HepG2 (cell line): ENCODE measurements around the gene STK32B.

ENCODE experiments used
- ATAD3A ChIP-seq: sonication (generic); formaldehyde crosslinking; IDR thresholded peaks from 2 replicates; pipeline ENCODE4 v1.4.0; 2020; ENCODE audit warnings: missing genetic modification reagents
- JUNB ChIP-seq: sonication (generic); formaldehyde crosslinking; IDR thresholded peaks from 2 replicates; pipeline ENCODE4 v1.8.0; 2022; ENCODE audit warnings: missing genetic modification reagents, mild to moderate bottlenecking, borderline replicate concordance
- ZBTB7A ChIP-seq: sonication (generic); formaldehyde crosslinking; IDR thresholded peaks from 2 replicates; pipeline ENCODE4 v1.8.0; 2022; ENCODE audit warnings: mild to moderate bottlenecking, missing genetic modification reagents
- TF ChIP-seq, protein P1 (sequence below): sonication (generic); formaldehyde crosslinking; IDR thresholded peaks from 2 replicates; pipeline ENCODE4 v1.4.0; 2020; ENCODE audit warnings: missing genetic modification reagents
- TF ChIP-seq, protein P2 (sequence below): sonication (generic); formaldehyde crosslinking; IDR thresholded peaks from 2 replicates; pipeline ENCODE4 v1.5.1; 2020; ENCODE audit warnings: missing genetic modification reagents, mild to moderate bottlenecking, borderline replicate concordance
- TF ChIP-seq, protein P3 (sequence below): sonication (generic); formaldehyde crosslinking; IDR thresholded peaks from 2 replicates; pipeline ENCODE4 v1.5.0; 2020; ENCODE audit warnings: mild to moderate bottlenecking, missing genetic modification reagents, moderate library complexity

DNA sequence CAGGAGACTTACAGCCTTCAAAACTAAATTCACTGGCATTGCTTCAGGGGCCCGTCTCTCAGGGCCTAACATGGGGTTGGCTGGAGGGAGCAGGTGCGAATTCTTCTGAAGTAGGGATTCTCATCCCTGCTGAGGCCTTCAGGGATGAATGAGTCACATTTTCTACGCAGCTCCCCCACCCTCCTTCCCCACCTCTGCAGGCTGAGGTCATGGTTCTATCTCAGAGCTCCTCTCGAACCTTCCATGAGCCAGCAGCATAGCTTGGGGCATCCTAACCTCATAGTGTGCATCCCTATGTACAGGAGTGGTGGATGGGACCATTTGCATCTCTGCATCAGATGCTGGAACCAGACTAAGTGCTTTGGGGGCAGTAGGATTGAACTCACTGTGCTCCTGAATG lies 347.8 kb downstream of the STK32B start:
- TF ChIP-seq ZBTB7A (CRISPR knock-in tag), result no peak
- TF ChIP-seq, protein P1, sequence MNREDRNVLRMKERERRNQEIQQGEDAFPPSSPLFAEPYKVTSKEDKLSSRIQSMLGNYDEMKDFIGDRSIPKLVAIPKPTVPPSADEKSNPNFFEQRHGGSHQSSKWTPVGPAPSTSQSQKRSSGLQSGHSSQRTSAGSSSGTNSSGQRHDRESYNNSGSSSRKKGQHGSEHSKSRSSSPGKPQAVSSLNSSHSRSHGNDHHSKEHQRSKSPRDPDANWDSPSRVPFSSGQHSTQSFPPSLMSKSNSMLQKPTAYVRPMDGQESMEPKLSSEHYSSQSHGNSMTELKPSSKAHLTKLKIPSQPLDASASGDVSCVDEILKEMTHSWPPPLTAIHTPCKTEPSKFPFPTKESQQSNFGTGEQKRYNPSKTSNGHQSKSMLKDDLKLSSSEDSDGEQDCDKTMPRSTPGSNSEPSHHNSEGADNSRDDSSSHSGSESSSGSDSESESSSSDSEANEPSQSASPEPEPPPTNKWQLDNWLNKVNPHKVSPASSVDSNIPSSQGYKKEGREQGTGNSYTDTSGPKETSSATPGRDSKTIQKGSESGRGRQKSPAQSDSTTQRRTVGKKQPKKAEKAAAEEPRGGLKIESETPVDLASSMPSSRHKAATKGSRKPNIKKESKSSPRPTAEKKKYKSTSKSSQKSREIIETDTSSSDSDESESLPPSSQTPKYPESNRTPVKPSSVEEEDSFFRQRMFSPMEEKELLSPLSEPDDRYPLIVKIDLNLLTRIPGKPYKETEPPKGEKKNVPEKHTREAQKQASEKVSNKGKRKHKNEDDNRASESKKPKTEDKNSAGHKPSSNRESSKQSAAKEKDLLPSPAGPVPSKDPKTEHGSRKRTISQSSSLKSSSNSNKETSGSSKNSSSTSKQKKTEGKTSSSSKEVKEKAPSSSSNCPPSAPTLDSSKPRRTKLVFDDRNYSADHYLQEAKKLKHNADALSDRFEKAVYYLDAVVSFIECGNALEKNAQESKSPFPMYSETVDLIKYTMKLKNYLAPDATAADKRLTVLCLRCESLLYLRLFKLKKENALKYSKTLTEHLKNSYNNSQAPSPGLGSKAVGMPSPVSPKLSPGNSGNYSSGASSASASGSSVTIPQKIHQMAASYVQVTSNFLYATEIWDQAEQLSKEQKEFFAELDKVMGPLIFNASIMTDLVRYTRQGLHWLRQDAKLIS (CRISPR knock-in tag), result no peak
- TF ChIP-seq, protein P2, sequence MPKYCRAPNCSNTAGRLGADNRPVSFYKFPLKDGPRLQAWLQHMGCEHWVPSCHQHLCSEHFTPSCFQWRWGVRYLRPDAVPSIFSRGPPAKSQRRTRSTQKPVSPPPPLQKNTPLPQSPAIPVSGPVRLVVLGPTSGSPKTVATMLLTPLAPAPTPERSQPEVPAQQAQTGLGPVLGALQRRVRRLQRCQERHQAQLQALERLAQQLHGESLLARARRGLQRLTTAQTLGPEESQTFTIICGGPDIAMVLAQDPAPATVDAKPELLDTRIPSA (CRISPR knock-in tag), result no peak
- no peak for TF ChIP-seq ATAD3A (CRISPR knock-in tag)
- TF ChIP-seq, protein P3, sequence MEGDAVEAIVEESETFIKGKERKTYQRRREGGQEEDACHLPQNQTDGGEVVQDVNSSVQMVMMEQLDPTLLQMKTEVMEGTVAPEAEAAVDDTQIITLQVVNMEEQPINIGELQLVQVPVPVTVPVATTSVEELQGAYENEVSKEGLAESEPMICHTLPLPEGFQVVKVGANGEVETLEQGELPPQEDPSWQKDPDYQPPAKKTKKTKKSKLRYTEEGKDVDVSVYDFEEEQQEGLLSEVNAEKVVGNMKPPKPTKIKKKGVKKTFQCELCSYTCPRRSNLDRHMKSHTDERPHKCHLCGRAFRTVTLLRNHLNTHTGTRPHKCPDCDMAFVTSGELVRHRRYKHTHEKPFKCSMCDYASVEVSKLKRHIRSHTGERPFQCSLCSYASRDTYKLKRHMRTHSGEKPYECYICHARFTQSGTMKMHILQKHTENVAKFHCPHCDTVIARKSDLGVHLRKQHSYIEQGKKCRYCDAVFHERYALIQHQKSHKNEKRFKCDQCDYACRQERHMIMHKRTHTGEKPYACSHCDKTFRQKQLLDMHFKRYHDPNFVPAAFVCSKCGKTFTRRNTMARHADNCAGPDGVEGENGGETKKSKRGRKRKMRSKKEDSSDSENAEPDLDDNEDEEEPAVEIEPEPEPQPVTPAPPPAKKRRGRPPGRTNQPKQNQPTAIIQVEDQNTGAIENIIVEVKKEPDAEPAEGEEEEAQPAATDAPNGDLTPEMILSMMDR (CRISPR knock-in tag), result no peak
- no peak for TF ChIP-seq JUNB
